C4-2B (cell line): ENCODE measurements around the gene ATP13A3.

Experiments used
- CTCF ChIP-seq: fragments of 450-650 bp; conservative IDR thresholded peaks from 2 replicates; pipeline ENCODE4 v1.5.1; 2017; ENCODE audit warnings: mild to moderate bottlenecking
- ZFX ChIP-seq: fragments of 450-650 bp; IDR thresholded peaks from 2 replicates; pipeline ENCODE4 v1.6.1; 2017

- TF ChIP-seq CTCF (no peak), ZFX (no peak)
These were observed 122.0 kb downstream of the ATP13A3 start for GRCh38 chr3:194364652-194365434.
